Urinary bladder (tissue), 2 donors: ENCODE measurements around the gene TRMT1L. TPM values are rescaled to one million over a fixed set of nuclear protein-coding genes. Genes with fewer than 3 reads are reported as not detected.

Experiments
- polyA plus RNA-seq: library from polyadenylated mRNA; stranded (reverse); fragments of 200-250 nt; gene quantifications from one replicate; pipeline ENCODE4 v1.2.3, GENCODE V29; 2013
- total RNA-seq: library from RNA; depleted of rRNA; stranded (reverse); fragments of >200 nt; gene quantifications from one replicate; pipeline ENCODE4 v1.2.3, GENCODE V29; 2014
- donor health status: healthy.

The TRMT1L gene
- total and polyA plus RNA-seq, 2 donors = 14.1 to 33.1 TPM

Other genes with a start within 250 kb of the TRMT1L start
- 148 TPM for gene NIBAN1, start 182.4 kb downstream of the TRMT1L start, total RNA-seq
- 203 TPM for gene NIBAN1, start 182.4 kb downstream of the TRMT1L start, polyA plus RNA-seq
- 51.1 TPM for gene RNF2, start 111.4 kb downstream of the TRMT1L start, total RNA-seq
- gene RNF2, start 111.4 kb downstream of the TRMT1L start, polyA plus RNA-seq = 9.5 TPM
- 24.6 TPM for gene SWT1, start 214 bp upstream of the TRMT1L start, total RNA-seq
- 3.9 TPM for gene SWT1, start 214 bp upstream of the TRMT1L start, polyA plus RNA-seq
- gene IVNS1ABP, start 160.3 kb upstream of the TRMT1L start, total RNA-seq = 121 TPM
- gene IVNS1ABP, start 160.3 kb upstream of the TRMT1L start, polyA plus RNA-seq = 29.3 TPM